ENCODE measurements around the gene KRT33A.

KRT33A gene

GRCh38 chr17:41308251-41308917, 42.2 kb downstream of the KRT33A start:
- TF ChIP-seq ARNTL (CRISPR knock-in tag; IDR thresholded peaks at IDR 0.05; ENCODE audit: borderline replicate concordance, low read depth), result no peak
- no peak for TF ChIP-seq PATZ1 (CRISPR knock-in tag; IDR thresholded peaks at IDR 0.05; ENCODE audit: borderline replicate concordance)
- no peak for TF ChIP-seq CREB5 (CRISPR knock-in tag; IDR thresholded peaks at IDR 0.05; ENCODE audit: low read depth)
- TF ChIP-seq, protein P1, sequence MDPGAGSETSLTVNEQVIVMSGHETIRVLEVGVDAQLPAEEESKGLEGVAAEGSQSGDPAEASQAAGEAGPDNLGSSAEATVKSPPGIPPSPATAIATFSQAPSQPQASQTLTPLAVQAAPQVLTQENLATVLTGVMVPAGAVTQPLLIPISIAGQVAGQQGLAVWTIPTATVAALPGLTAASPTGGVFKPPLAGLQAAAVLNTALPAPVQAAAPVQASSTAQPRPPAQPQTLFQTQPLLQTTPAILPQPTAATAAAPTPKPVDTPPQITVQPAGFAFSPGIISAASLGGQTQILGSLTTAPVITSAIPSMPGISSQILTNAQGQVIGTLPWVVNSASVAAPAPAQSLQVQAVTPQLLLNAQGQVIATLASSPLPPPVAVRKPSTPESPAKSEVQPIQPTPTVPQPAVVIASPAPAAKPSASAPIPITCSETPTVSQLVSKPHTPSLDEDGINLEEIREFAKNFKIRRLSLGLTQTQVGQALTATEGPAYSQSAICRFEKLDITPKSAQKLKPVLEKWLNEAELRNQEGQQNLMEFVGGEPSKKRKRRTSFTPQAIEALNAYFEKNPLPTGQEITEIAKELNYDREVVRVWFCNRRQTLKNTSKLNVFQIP (CRISPR knock-in tag; IDR thresholded peaks at IDR 0.05; ENCODE audit: borderline replicate concordance, low read depth), result no peak
- no peak for TF ChIP-seq ZNF565 (CRISPR knock-in tag; conservative IDR thresholded peaks at IDR 0.05; ENCODE audit: low read depth)
- ATAC-seq, result no peak

GRCh38 chr17:41307647-41308046, 43.0 kb downstream of the KRT33A start:
- ATAC-seq, result no peak
- TF ChIP-seq PATZ1 (CRISPR knock-in tag; IDR thresholded peaks at IDR 0.05; ENCODE audit: borderline replicate concordance), result no peak
- no peak for TF ChIP-seq TOX (CRISPR knock-in tag; IDR thresholded peaks at IDR 0.05; ENCODE audit: borderline replicate concordance)
- no peak for TF ChIP-seq ZFP3 (CRISPR knock-in tag; IDR thresholded peaks at IDR 0.05)
- TF ChIP-seq ZNF8 (CRISPR knock-in tag; IDR thresholded peaks at IDR 0.05), result no peak
- no peak for TF ChIP-seq ZNF565 (CRISPR knock-in tag; conservative IDR thresholded peaks at IDR 0.05; ENCODE audit: low read depth)
- TF ChIP-seq GLIS3 (CRISPR knock-in tag; IDR thresholded peaks at IDR 0.05), result no peak
- TF ChIP-seq CSDC2 (CRISPR knock-in tag; IDR thresholded peaks at IDR 0.05), result no peak
- TF ChIP-seq SNAI2 (CRISPR knock-in tag; IDR thresholded peaks at IDR 0.05), result no peak
- TF ChIP-seq BACH2 (CRISPR knock-in tag; IDR thresholded peaks at IDR 0.05; ENCODE audit: borderline replicate concordance), result no peak
- TF ChIP-seq CREB5 (CRISPR knock-in tag; IDR thresholded peaks at IDR 0.05; ENCODE audit: low read depth), result no peak
- TF ChIP-seq ZC3H10 (CRISPR knock-in tag; IDR thresholded peaks at IDR 0.05), result no peak
- TF ChIP-seq, protein P2, sequence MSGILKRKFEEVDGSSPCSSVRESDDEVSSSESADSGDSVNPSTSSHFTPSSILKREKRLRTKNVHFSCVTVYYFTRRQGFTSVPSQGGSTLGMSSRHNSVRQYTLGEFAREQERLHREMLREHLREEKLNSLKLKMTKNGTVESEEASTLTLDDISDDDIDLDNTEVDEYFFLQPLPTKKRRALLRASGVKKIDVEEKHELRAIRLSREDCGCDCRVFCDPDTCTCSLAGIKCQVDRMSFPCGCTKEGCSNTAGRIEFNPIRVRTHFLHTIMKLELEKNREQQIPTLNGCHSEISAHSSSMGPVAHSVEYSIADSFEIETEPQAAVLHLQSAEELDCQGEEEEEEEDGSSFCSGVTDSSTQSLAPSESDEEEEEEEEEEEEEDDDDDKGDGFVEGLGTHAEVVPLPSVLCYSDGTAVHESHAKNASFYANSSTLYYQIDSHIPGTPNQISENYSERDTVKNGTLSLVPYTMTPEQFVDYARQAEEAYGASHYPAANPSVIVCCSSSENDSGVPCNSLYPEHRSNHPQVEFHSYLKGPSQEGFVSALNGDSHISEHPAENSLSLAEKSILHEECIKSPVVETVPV (CRISPR knock-in tag; IDR thresholded peaks at IDR 0.05), result no peak
- no peak for TF ChIP-seq TCF4 (CRISPR knock-in tag; IDR thresholded peaks at IDR 0.05; ENCODE audit: borderline replicate concordance)
- TF ChIP-seq, protein P1 (CRISPR knock-in tag; IDR thresholded peaks at IDR 0.05; ENCODE audit: borderline replicate concordance, low read depth), result no peak
- no peak for TF ChIP-seq ARNTL (CRISPR knock-in tag; IDR thresholded peaks at IDR 0.05; ENCODE audit: borderline replicate concordance, low read depth)
- no peak for TF ChIP-seq OSR1 (CRISPR knock-in tag; IDR thresholded peaks at IDR 0.05)
- no peak for TF ChIP-seq ZFP30 (CRISPR knock-in tag; IDR thresholded peaks at IDR 0.05)
- no peak for TF ChIP-seq RARB (CRISPR knock-in tag; IDR thresholded peaks at IDR 0.05)
- TF ChIP-seq, protein P3, sequence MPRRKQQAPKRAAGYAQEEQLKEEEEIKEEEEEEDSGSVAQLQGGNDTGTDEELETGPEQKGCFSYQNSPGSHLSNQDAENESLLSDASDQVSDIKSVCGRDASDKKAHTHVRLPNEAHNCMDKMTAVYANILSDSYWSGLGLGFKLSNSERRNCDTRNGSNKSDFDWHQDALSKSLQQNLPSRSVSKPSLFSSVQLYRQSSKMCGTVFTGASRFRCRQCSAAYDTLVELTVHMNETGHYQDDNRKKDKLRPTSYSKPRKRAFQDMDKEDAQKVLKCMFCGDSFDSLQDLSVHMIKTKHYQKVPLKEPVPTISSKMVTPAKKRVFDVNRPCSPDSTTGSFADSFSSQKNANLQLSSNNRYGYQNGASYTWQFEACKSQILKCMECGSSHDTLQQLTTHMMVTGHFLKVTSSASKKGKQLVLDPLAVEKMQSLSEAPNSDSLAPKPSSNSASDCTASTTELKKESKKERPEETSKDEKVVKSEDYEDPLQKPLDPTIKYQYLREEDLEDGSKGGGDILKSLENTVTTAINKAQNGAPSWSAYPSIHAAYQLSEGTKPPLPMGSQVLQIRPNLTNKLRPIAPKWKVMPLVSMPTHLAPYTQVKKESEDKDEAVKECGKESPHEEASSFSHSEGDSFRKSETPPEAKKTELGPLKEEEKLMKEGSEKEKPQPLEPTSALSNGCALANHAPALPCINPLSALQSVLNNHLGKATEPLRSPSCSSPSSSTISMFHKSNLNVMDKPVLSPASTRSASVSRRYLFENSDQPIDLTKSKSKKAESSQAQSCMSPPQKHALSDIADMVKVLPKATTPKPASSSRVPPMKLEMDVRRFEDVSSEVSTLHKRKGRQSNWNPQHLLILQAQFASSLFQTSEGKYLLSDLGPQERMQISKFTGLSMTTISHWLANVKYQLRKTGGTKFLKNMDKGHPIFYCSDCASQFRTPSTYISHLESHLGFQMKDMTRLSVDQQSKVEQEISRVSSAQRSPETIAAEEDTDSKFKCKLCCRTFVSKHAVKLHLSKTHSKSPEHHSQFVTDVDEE (CRISPR knock-in tag; IDR thresholded peaks at IDR 0.05), result no peak
- no peak for TF ChIP-seq PPARA (CRISPR knock-in tag; IDR thresholded peaks at IDR 0.05; ENCODE audit: borderline replicate concordance)

Measured in SK-N-SH treated with all-trans-retinoic acid at 6 μM for 48 hours (cell line).